ENCODE measurements around the gene LDLRAD4.

LDLRAD4 gene

DNA sequence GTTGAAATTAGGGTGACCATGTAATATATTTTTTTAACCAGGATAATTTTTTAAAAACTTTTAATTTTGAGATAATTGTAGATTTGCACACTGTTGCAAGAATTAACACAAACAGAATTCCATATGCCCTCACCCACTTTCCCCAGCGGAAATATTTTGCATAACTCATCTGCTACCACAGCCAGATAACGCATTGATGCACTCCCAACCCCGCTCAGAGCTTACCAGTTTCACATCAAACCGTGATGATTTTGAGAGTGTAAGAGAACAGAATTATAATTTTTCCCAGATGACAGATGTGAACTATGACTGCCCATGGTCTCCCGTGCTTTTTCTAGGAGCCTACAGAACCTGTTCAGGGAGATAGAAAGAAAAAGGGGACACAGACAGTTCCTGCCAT lies 35.2 kb upstream of the LDLRAD4 start:
- H3K9ac ChIP-seq (ENCODE audit: low read length), result no peak overlapping the region
- H3K27me3 ChIP-seq (ENCODE audit: control insufficient read depth, insufficient read depth, low read length), result no peaks in the 10 kb centered on the region
- no peak overlapping the region for H3K4me3 ChIP-seq (ENCODE audit: low read depth, low read length)
- H3K27ac ChIP-seq (ENCODE audit: low read depth, low read length), result no peak overlapping the region
- H3K9me3 ChIP-seq (ENCODE audit: control insufficient read depth, insufficient read depth, low read depth, low read length), result 0 out of 2 replicates have a peak, but pooled peaks cover 10% of the 10 kb centered on the region
- peaks cover 5% of the 10 kb centered on the region; the same call in 1 of the 2 replicates for H3K4me1 ChIP-seq (ENCODE audit: control insufficient read depth, insufficient read depth, low read length)
- H3K36me3 ChIP-seq (ENCODE audit: control insufficient read depth, insufficient read depth, low read length), result no peaks in the 10 kb centered on the region

DNA sequence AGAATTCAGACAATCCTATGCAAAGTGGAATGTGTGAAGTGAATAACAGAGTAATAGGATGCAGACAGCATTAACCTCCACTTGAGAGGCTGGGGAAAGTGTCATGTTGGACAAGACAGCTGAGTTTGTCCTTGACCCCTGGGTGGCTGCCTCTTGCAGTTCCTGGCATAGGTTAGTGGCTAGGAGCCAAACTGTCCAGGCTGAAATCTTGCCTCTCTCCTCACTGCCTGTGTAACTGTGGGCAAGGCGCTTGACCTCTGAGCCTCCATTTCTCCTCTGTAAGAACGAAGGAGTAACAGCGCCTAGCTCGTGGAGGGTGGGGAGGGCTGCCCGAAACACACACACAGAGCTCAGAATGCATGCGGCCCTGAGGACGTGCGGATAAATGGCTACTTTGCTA lies 34.8 kb upstream of the LDLRAD4 start:
- Histone ChIP-seq H3K9ac (ENCODE audit: low read length) (no peak overlapping the region), H3K4me3 (ENCODE audit: low read depth, low read length) (no peak overlapping the region), H3K27ac (ENCODE audit: low read depth, low read length) (no peak overlapping the region), H3K9me3 (ENCODE audit: control insufficient read depth, insufficient read depth, low read depth, low read length) (0 out of 2 replicates have a peak, but pooled peaks cover 10% of the 10 kb centered on the region), H3K27me3 (ENCODE audit: control insufficient read depth, insufficient read depth, low read length) (no peaks in the 10 kb centered on the region), H3K36me3 (ENCODE audit: control insufficient read depth, insufficient read depth, low read length) (no peaks in the 10 kb centered on the region), H3K4me1 (ENCODE audit: control insufficient read depth, insufficient read depth, low read length) (peaks cover 5% of the 10 kb centered on the region; the same call in 1 of the 2 replicates)

DNA sequence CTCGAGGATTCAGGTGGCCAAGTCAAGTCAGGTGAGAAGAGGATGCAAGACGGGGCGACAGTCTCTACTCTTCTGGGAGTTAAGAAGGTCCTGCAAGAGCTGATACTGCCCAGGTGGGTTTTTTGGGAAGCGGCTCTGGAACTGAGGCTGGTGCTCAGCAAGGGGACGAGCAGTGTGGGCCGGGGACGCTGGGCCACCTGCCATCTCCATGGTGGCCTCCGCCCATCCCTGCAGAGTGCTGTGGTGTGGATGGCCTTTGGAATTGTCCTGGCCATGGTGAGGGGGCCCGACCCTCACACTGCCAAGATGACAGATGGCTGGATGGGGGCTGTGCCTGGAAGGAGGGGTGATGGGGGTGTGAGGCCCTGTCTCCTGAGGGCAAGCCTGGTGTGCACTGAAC lies 34.2 kb upstream of the LDLRAD4 start:
- Histone ChIP-seq H3K9ac (ENCODE audit: low read length) (no peak overlapping the region), H3K36me3 (ENCODE audit: control insufficient read depth, insufficient read depth, low read length) (no peaks in the 10 kb centered on the region), H3K4me3 (ENCODE audit: low read depth, low read length) (no peak overlapping the region), H3K27me3 (ENCODE audit: control insufficient read depth, insufficient read depth, low read length) (no peaks in the 10 kb centered on the region), H3K27ac (ENCODE audit: low read depth, low read length) (no peak overlapping the region), H3K9me3 (ENCODE audit: control insufficient read depth, insufficient read depth, low read depth, low read length) (0 out of 2 replicates have a peak, but pooled peaks cover 10% of the 10 kb centered on the region), H3K4me1 (ENCODE audit: control insufficient read depth, insufficient read depth, low read length) (peaks cover 5% of the 10 kb centered on the region; the same call in 1 of the 2 replicates)

DNA sequence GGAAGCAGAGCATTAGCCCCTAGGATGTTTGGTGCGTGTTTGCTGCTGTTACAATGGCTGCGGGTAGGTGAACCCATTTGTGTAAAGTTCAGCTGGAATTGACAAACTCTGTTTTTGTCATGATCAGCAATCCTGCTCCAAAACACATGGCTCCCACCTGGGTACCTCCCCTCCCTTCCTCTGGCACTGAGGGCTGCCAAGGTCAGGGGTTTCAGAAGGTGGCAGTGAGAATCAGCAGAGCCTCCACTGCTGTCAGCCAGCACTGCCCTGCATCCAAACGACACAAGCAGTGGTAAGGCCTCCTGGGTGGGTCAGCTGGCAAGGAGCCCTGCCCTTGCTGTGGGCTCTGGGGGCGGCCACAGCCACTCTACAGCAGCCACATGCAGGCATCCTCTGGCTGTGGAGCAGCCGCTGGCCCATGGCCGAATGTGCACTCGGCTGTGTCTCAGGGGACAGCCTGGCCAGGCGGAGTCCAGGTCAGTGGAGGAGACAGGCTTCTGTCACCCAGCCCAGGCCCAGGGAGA lies 32.8 kb upstream of the LDLRAD4 start:
- no peak overlapping the region for H3K4me3 ChIP-seq (ENCODE audit: low read depth, low read length)
- no peaks in the 10 kb centered on the region for H3K36me3 ChIP-seq (ENCODE audit: control insufficient read depth, insufficient read depth, low read length)
- no peaks in the 10 kb centered on the region for H3K27me3 ChIP-seq (ENCODE audit: control insufficient read depth, insufficient read depth, low read length)
- no peak overlapping the region for H3K27ac ChIP-seq (ENCODE audit: low read depth, low read length)
- 0 out of 2 replicates have a peak, but pooled peaks cover 10% of the 10 kb centered on the region for H3K9me3 ChIP-seq (ENCODE audit: control insufficient read depth, insufficient read depth, low read depth, low read length)
- H3K4me1 ChIP-seq (ENCODE audit: control insufficient read depth, insufficient read depth, low read length), result peaks cover under 1% of the 10 kb centered on the region; the same call in 1 of the 2 replicates
- H3K9ac ChIP-seq (ENCODE audit: low read length), result no peak overlapping the region

DNA sequence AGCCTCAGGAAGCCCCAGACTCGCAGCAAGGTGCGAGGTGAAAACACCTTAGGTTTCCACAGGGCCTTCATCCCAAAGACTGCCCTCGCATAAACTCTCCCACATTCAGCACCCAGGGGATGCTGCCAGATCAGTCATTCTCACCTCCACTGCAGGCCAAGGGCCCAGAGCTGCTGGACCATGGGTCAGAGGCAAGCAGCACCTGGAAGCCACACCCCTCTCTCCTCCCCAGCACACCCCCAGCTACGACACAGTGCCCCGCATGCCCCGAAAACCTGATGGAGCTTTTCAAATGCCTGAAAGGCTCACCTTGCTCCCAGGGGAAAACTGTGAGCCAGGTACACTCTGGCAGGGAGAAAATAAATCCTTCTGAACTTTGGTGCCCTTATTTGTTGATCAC lies 31.9 kb upstream of the LDLRAD4 start:
- no peaks in the 10 kb centered on the region for H3K4me1 ChIP-seq (ENCODE audit: control insufficient read depth, insufficient read depth, low read length)
- no peaks in the 10 kb centered on the region for H3K27me3 ChIP-seq (ENCODE audit: control insufficient read depth, insufficient read depth, low read length)
- no peak overlapping the region for H3K9ac ChIP-seq (ENCODE audit: low read length)
- H3K4me3 ChIP-seq (ENCODE audit: low read depth, low read length), result no peak overlapping the region
- no peak overlapping the region for H3K27ac ChIP-seq (ENCODE audit: low read depth, low read length)
- H3K9me3 ChIP-seq (ENCODE audit: control insufficient read depth, insufficient read depth, low read depth, low read length), result 0 out of 2 replicates have a peak, but pooled peaks cover 2% of the 10 kb centered on the region
- no peaks in the 10 kb centered on the region for H3K36me3 ChIP-seq (ENCODE audit: control insufficient read depth, insufficient read depth, low read length)

DNA sequence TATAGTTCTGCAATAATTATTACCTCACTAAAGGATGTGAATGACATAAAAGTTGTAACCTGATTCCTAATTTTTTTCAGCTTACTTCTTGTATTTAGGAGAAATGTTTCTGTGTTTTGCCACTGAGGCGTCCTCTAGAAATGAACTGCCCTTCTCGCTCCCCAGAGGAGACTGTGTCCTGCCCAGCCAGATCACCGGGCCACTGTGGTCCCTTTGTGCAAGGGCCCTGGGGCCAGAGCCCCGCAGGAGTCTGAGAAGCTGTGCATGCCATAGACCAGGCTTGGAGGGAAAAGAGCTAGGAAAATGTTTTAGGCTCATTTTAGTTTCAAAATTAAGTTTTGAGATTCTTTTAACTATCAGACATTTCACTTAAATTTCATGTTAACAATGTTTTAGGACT lies 31.1 kb upstream of the LDLRAD4 start:
- H3K27ac ChIP-seq (ENCODE audit: low read depth, low read length), result no peak overlapping the region
- no peak overlapping the region for H3K9ac ChIP-seq (ENCODE audit: low read length)
- no peaks in the 10 kb centered on the region for H3K27me3 ChIP-seq (ENCODE audit: control insufficient read depth, insufficient read depth, low read length)
- no peaks in the 10 kb centered on the region for H3K9me3 ChIP-seq (ENCODE audit: control insufficient read depth, insufficient read depth, low read depth, low read length)
- H3K4me3 ChIP-seq (ENCODE audit: low read depth, low read length), result no peak overlapping the region
- H3K4me1 ChIP-seq (ENCODE audit: control insufficient read depth, insufficient read depth, low read length), result peaks cover 3% of the 10 kb centered on the region; the same call in 1 of the 2 replicates
- no peaks in the 10 kb centered on the region for H3K36me3 ChIP-seq (ENCODE audit: control insufficient read depth, insufficient read depth, low read length)

DNA sequence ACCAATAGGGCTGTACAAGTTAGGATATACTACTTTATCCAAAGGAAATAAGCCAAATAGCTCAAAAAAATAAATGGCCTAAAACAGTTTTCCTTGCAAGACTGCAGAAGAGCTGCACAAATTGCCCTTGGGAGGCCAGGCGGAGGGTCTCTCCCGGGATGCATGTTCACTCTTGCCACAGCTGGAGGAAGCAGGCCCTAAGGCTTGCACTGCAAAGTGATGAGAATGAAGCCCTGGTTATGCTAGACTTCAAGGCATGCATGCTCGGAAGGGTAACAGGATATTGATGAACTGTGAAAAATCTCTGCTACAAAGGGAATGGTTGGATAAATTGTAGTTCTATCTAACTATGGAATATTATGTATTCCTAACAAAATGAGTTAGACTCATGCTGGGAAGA lies 27.5 kb upstream of the LDLRAD4 start:
- H3K27ac ChIP-seq (ENCODE audit: low read depth, low read length), result no peak overlapping the region
- H3K9me3 ChIP-seq (ENCODE audit: control insufficient read depth, insufficient read depth, low read depth, low read length), result no peaks in the 10 kb centered on the region
- H3K9ac ChIP-seq (ENCODE audit: low read length), result no peak overlapping the region
- H3K36me3 ChIP-seq (ENCODE audit: control insufficient read depth, insufficient read depth, low read length), result no peaks in the 10 kb centered on the region
- no peak overlapping the region for H3K4me3 ChIP-seq (ENCODE audit: low read depth, low read length)
- H3K4me1 ChIP-seq (ENCODE audit: control insufficient read depth, insufficient read depth, low read length), result peaks cover 3% of the 10 kb centered on the region; the same call in 1 of the 2 replicates
- no peaks in the 10 kb centered on the region for H3K27me3 ChIP-seq (ENCODE audit: control insufficient read depth, insufficient read depth, low read length)

DNA sequence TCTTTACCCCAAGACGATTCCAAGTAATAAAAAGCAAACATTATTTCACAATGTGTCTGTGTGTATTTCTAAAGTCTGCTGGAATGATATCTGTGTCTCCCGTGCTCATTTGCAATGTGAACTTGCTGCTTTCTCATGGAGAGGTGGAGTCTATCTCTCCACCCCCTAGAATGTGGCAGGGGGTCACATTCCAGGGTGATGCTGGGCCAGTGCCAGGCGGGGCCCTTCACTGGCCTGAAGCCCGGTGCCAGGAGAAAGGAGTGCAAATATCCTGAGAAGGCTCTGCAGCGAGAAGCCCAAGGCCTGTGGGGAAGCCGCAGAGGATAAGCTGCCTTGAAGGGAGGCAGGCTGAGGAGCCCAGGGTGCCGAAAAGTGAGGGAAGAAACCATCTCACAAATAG lies 26.8 kb upstream of the LDLRAD4 start:
- Histone ChIP-seq H3K36me3 (ENCODE audit: control insufficient read depth, insufficient read depth, low read length) (no peaks in the 10 kb centered on the region), H3K4me3 (ENCODE audit: low read depth, low read length) (no peak overlapping the region), H3K9me3 (ENCODE audit: control insufficient read depth, insufficient read depth, low read depth, low read length) (no peaks in the 10 kb centered on the region), H3K9ac (ENCODE audit: low read length) (no peak overlapping the region), H3K27me3 (ENCODE audit: control insufficient read depth, insufficient read depth, low read length) (no peaks in the 10 kb centered on the region), H3K4me1 (ENCODE audit: control insufficient read depth, insufficient read depth, low read length) (peaks cover 3% of the 10 kb centered on the region; the same call in 1 of the 2 replicates), H3K27ac (ENCODE audit: low read depth, low read length) (no peak overlapping the region)

DNA sequence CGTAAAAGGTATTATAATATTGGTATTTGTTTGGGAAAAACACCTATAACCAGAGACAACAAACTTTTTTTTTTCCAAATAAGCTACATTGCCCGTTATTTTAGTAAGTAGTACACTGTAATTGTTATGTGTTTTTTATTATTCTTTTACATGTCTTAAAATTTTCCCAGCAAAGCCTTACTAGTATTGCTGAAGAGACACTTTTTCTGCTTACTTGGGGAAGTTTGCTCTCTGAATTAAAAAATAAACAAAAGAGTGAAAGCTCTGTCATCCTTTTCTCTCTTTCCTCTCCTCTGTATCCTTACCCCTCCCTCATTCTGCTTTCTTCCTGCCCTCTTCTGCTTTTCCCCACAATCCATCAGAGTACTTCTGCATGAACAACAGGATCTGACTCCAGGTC lies 25.6 kb upstream of the LDLRAD4 start:
- no peaks in the 10 kb centered on the region for H3K9me3 ChIP-seq (ENCODE audit: control insufficient read depth, insufficient read depth, low read depth, low read length)

DNA sequence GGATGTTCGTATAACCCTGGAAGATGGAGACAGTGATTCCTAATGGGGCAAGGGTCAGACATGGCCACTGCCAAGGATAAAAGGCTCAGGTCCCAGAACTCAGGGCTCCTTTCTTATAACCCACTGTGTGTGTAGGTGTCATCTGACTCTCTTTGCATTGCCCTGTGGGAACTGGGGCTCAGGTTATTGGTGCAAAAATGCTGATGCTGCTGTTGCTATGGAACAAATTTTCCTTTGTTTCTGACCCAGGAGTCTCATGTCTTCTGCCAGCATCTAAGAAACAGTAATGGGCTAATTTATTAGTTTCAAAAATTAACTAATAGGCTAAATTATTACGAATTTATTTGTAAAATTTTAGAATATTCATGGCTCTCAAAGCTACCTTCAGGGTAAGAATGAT lies 24.3 kb upstream of the LDLRAD4 start:
- H3K9ac ChIP-seq (ENCODE audit: low read length), result no peak overlapping the region
- H3K4me3 ChIP-seq (ENCODE audit: low read depth, low read length), result no peak overlapping the region
- H3K36me3 ChIP-seq (ENCODE audit: control insufficient read depth, insufficient read depth, low read length), result no peaks in the 10 kb centered on the region
- H3K4me1 ChIP-seq (ENCODE audit: control insufficient read depth, insufficient read depth, low read length), result peaks cover 3% of the 10 kb centered on the region; the same call in 1 of the 2 replicates
- H3K27me3 ChIP-seq (ENCODE audit: control insufficient read depth, insufficient read depth, low read length), result no peaks in the 10 kb centered on the region
- no peak overlapping the region for H3K27ac ChIP-seq (ENCODE audit: low read depth, low read length)
- peaks cover 6% of the 10 kb centered on the region for H3K9me3 ChIP-seq (ENCODE audit: control insufficient read depth, insufficient read depth, low read depth, low read length)

More for the DNA sequence above, 25.6 kb upstream of the LDLRAD4 start:
- H3K36me3 ChIP-seq (ENCODE audit: control insufficient read depth, insufficient read depth, low read length), result no peaks in the 10 kb centered on the region
- no peak overlapping the region for H3K27ac ChIP-seq (ENCODE audit: low read depth, low read length)
- H3K4me1 ChIP-seq (ENCODE audit: control insufficient read depth, insufficient read depth, low read length), result peaks cover 3% of the 10 kb centered on the region; the same call in 1 of the 2 replicates
- H3K27me3 ChIP-seq (ENCODE audit: control insufficient read depth, insufficient read depth, low read length), result no peaks in the 10 kb centered on the region
- no peak overlapping the region for H3K4me3 ChIP-seq (ENCODE audit: low read depth, low read length)
- H3K9ac ChIP-seq (ENCODE audit: low read length), result no peak overlapping the region

DNA sequence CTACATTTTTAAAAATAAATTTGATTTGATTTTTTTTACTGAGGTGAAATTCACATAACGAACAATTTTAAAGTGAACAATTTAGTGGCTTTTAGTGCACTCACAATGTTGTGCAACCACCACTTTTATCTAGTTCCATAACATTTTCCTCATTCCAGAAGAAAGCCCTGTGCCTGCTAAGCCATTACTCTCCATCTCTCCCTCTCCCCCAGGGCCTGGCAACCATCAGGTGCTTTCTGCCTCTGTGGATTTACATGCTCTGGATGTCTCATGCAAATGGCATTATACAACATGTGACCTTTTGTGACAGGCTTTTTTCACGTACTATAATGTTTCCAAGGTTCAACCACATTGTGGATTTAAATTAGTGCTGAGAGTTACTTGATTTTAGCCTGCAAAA lies 19.9 kb upstream of the LDLRAD4 start:
- Histone ChIP-seq H3K36me3 (ENCODE audit: control insufficient read depth, insufficient read depth, low read length) (no peaks in the 10 kb centered on the region), H3K9ac (ENCODE audit: low read length) (no peak overlapping the region), H3K27me3 (ENCODE audit: control insufficient read depth, insufficient read depth, low read length) (no peaks in the 10 kb centered on the region)

More for the DNA sequence above, 19.9 kb upstream of the LDLRAD4 start:
- Histone ChIP-seq H3K4me3 (ENCODE audit: low read depth, low read length) (no peak overlapping the region), H3K9me3 (ENCODE audit: control insufficient read depth, insufficient read depth, low read depth, low read length) (peaks cover 19% of the 10 kb centered on the region), H3K27ac (ENCODE audit: low read depth, low read length) (no peak overlapping the region), H3K4me1 (ENCODE audit: control insufficient read depth, insufficient read depth, low read length) (no peaks in the 10 kb centered on the region)

Measured in HUES6 (cell line).